T-cell (primary cell): ENCODE data around the gene SELENOM. TPM values are rescaled to one million over a fixed set of nuclear protein-coding genes. Genes with fewer than 3 reads are reported as not detected.

Source experiments
- ATAC-seq, 4 experiments: fragments of 200-7000 bp in 3 of 4; fragments of 150-1000 bp in 1 of 4; cut with Tn5 transposase; replicated peaks in 1 of 4; 1 replicate in 3 of 4; 2 replicates in 1 of 4; pipeline ENCODE4 v1.10.0; 2021; ENCODE audit warnings: moderate library complexity in 3 of 4, mild to moderate bottlenecking in 2 of 4, moderate number of reproducible peaks in 1 of 4
- CTCF ChIA-PET, 2 donors: fragments of 300-600 bp; sonication (Branson Sonifier 250); formaldehyde crosslinking; loops; one replicate each; lab custom pipeline; 2022; ENCODE audit warnings: antibody characterized with exemption in 2 of 2; lab: Charles Lee
- POLR2A ChIA-PET, 2 donors: fragments of 300-600 bp; sonication (Branson Sonifier 250); formaldehyde crosslinking; loops; one replicate each; lab custom pipeline; 2022; ENCODE audit warnings: antibody characterized with exemption in 2 of 2; lab: Charles Lee
- DNase-seq, 35 experiments: peaks; one replicate each; pipeline versions ENCODE4 v3.0.0 to v3.0.0-alpha.2; 2013 to 2023
- H3K27ac ChIP-seq: one replicate; pipeline ENCODE4 v1.5.1; 2013; ENCODE audit warnings: low read length
- H3K27me3 ChIP-seq, 2 experiments: replicated peaks in 1 of 2; 1 replicate in 1 of 2; 2 replicates in 1 of 2; pipeline versions ENCODE4 v1.6.1 to v1.7.0; 2013; ENCODE audit warnings: low read length in 1 of 2, mixed read lengths in 1 of 2; ENCODE audit not compliant: control insufficient read depth in 2 of 2, insufficient read depth in 2 of 2; ENCODE audit errors: extremely low read depth in 1 of 2
- H3K36me3 ChIP-seq, 2 donors: 1 replicate in 1 of 2; 2 replicates in 1 of 2; pipeline versions ENCODE4 v1.6.1 to v1.7.0; 2013; ENCODE audit warnings: low read length in 1 of 2; ENCODE audit not compliant: control insufficient read depth in 2 of 2, insufficient read depth in 1 of 2; ENCODE audit errors: extremely low read depth in 1 of 2
- H3K4me1 ChIP-seq, 2 experiments: 1 replicate in 1 of 2; 2 replicates in 1 of 2; pipeline versions ENCODE4 v1.6.1 to v1.7.0; 2013; ENCODE audit warnings: low read length in 2 of 2, mixed read lengths in 1 of 2; ENCODE audit not compliant: insufficient read depth in 2 of 2, control insufficient read depth in 1 of 2; ENCODE audit errors: extremely low read depth in 1 of 2
- H3K4me3 ChIP-seq, 2 donors: 1 replicate in 1 of 2; 2 replicates in 1 of 2; pipeline versions ENCODE4 v1.5.1 to v1.7.0; 2013; ENCODE audit warnings: mild to moderate bottlenecking in 2 of 2, low read length in 1 of 2, moderate library complexity in 1 of 2; ENCODE audit not compliant: control insufficient read depth in 1 of 2; ENCODE audit errors: extremely low read depth in 1 of 2
- H3K9me3 ChIP-seq: 2 replicates; pipeline ENCODE4 v1.7.0; 2013
- H3K27ac Mint-ChIP-seq, 2 donors: one replicate each; pipeline ENCODE4 v1.8.0; 2020 to 2021; ENCODE audit warnings: mild to moderate bottlenecking in 2 of 2, mixed read lengths in 2 of 2
- H3K27me3 Mint-ChIP-seq, 2 donors: one replicate each; pipeline ENCODE4 v1.8.0; 2021 to 2022; ENCODE audit warnings: mixed read lengths in 2 of 2
- H3K36me3 Mint-ChIP-seq: one replicate; pipeline ENCODE4 v1.8.0; 2021; ENCODE audit warnings: mixed read lengths
- H3K4me1 Mint-ChIP-seq, 3 donors: one replicate each; pipeline ENCODE4 v1.8.0; 2020 to 2022; ENCODE audit warnings: mixed read lengths in 3 of 3, mild to moderate bottlenecking in 1 of 3
- H3K4me3 Mint-ChIP-seq, 3 donors: one replicate each; pipeline ENCODE4 v1.8.0; 2020 to 2022; ENCODE audit warnings: mild to moderate bottlenecking in 3 of 3, mixed read lengths in 3 of 3, moderate library complexity in 3 of 3
- H3K9me3 Mint-ChIP-seq, 3 donors: one replicate each; pipeline ENCODE4 v1.8.0; 2020 to 2022; ENCODE audit warnings: mixed read lengths in 3 of 3
- WGBS: methylation state at CpG from one replicate; pipeline ENCODE4 v1.1.5; 2013; ENCODE audit warnings: missing lambda C conversion rate; ENCODE audit not compliant: insufficient coverage; 5-methylcytosine and 5-hydroxymethylcytosine counted together
- total RNA-seq, 35 experiments: library from RNA in 6 of 35; stranded (reverse) in 6 of 35; fragments of 120-200 nt in 1 of 35; gene quantifications; one replicate each; pipeline versions ENCODE4 v1.2.1 to v1.2.4 and lab custom pipeline; 2013 to 2026

The SELENOM gene
- total RNA-seq, 5 donors from 2014 or later (not counting 1 experiment from before 2014, with no cell fraction given): 46.4 to 67.8 (median 53.7) TPM

DNA sequence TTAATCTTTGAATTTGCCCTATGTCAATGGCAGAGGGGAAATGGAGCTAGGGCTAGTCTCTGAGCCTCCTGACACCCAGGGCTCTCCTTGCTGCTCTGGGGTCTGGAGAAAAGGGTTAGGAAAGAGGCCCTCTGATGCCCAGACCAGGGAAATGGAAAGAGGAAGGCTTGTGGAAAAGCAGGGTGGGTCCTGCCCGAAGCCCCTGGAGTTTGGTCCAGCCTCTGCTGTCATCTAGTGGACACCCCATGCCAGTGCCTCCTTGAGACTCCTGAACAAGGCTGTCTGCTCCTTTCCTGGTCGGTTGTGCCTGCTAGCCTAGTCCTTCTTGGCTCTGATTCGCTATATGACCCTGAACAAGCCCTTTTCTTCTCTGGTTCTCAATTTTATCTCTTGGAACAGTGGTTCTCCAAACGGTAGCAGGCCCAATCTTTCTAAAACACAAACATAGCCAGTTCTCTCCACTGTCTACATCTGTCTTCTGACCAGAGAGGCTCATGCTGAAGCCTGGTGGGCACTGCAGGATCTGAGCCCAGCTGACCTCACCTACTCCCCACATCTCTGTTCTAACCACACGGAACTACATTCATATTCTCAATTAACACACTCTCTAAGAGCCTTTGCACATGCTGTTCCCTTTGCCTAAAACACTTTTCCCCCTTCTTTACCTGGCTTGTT is 41.7 kb upstream of the SELENOM start:
- Histone ChIP-seq H3K36me3 (no peaks in the 10 kb centered on the region), H3K27ac (no peak overlapping the region), H3K27me3 (peaks cover 0 to 12% of the 10 kb centered on the region in 2 experiments), H3K4me3 (no peak overlapping the region), H3K9me3 (no peaks in the 10 kb centered on the region), H3K4me1 (no peaks in the 10 kb centered on the region)
- H3K36me3 Mint-ChIP-seq: no peaks in the 10 kb centered on the region
- DNase-seq (peak in 12 of 35 experiments; percentile 3 to 44 (median 12)), ATAC-seq (peak in 2 of 4 experiments; percentile 51 to 67)
- H3K4me1 Mint-ChIP-seq: no peaks in the 10 kb centered on the region
- no peak overlapping the region for H3K27ac Mint-ChIP-seq
- POLR2A ChIA-PET: no interaction called here
- CTCF ChIA-PET: interaction anchor here in 1 of 2 donors (0.6 to 0.7 kb wide), 2 partner anchors 33 to 58 kb away, joined by 3 read pairs; no protein-coding TSS in a partner anchor
- 16% methylated on average over 4 of the region's 5 CpGs for WGBS
- peaks cover 8 to 9% of the 10 kb centered on the region in 2 donors for H3K27me3 Mint-ChIP-seq
- H3K4me3 Mint-ChIP-seq: no peak overlapping the region
- peaks cover 0 to 9% (median 9%) of the 10 kb centered on the region in 3 donors for H3K9me3 Mint-ChIP-seq

DNA sequence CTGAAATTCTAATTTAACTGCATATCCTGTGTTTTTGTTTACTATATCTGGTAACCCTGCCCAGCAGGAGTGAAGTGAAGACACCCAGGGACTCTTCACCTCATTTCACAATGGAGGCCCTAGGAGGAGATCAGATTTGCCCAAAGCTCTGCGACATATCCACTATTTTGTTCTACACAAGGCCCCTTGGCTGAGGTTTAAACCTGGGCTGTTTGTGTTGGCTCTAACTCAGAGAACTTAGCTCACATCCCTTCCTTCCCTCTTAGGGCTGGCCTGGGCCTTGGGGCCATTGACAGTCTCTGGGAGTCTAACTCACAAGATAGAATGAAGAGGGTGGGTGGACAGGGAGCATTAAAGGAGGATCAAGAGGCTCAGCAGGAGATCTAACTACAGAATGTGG is 41.1 kb upstream of the SELENOM start:
- ATAC-seq (no peak), DNase-seq (no peak)
- H3K27me3 ChIP-seq: peaks cover 0 to 11% of the 10 kb centered on the region in 2 experiments
- no peaks in the 10 kb centered on the region for H3K36me3 ChIP-seq
- ChIA-PET POLR2A (no interaction called here), CTCF (interaction anchor here in 1 of 2 donors (0.6 to 0.7 kb wide), 2 partner anchors 33 to 59 kb away, joined by 3 read pairs; no protein-coding TSS in a partner anchor)
- H3K4me3 ChIP-seq: no peak overlapping the region
- H3K9me3 Mint-ChIP-seq: peaks cover 0 to 9% (median 9%) of the 10 kb centered on the region in 3 donors
- no peaks in the 10 kb centered on the region for H3K4me1 ChIP-seq
- no peak overlapping the region for H3K27ac Mint-ChIP-seq
- no peaks in the 10 kb centered on the region for H3K36me3 Mint-ChIP-seq
- no peaks in the 10 kb centered on the region for H3K4me1 Mint-ChIP-seq
- no peak overlapping the region for H3K27ac ChIP-seq
- peaks cover 8 to 9% of the 10 kb centered on the region in 2 donors for H3K27me3 Mint-ChIP-seq
- no peak overlapping the region for H3K4me3 Mint-ChIP-seq
- 100% methylated on average over 1 of the region's 1 CpG for WGBS
- no peaks in the 10 kb centered on the region for H3K9me3 ChIP-seq

DNA sequence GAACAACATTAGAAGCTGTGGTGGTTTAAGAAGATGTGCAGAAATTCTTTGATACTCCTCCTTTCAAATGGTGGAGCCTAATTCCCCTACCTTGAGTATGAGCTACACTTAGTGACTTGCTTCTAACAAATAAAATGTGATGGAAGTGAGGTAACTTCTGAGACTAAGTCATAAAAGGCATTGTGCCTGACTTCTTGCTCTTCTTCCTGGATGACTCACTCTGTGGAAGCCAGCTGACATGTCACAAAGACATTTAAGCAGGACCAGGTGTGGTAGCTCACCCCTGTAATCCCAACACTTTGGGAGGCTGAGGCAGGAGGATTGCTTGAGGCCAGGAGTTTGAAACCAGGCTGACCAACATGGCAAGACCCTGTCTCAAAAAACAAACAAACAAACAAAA is 36.9 kb upstream of the SELENOM start:
- Histone ChIP-seq H3K4me1 (no peaks in the 10 kb centered on the region), H3K4me3 (no peak overlapping the region), H3K27me3 (peaks cover 0 to 16% of the 10 kb centered on the region in 2 experiments), H3K27ac (no peak overlapping the region), H3K9me3 (no peaks in the 10 kb centered on the region), H3K36me3 (no peaks in the 10 kb centered on the region)
- DNase-seq: no peak
- H3K36me3 Mint-ChIP-seq: no peaks in the 10 kb centered on the region
- ATAC-seq: no peak
- CTCF ChIA-PET: interaction anchor here in 1 of 2 donors (0.6 kb wide), 1 partner anchor 88 kb away, joined by 9 read pairs; no protein-coding TSS in a partner anchor
- POLR2A ChIA-PET: no interaction called here
- peaks cover 0 to 9% (median 9%) of the 10 kb centered on the region in 3 donors for H3K9me3 Mint-ChIP-seq
- H3K4me3 Mint-ChIP-seq: no peak overlapping the region
- peaks cover 2 to 5% of the 10 kb centered on the region in 2 donors for H3K27me3 Mint-ChIP-seq
- H3K27ac Mint-ChIP-seq: no peak overlapping the region
- no peaks in the 10 kb centered on the region for H3K4me1 Mint-ChIP-seq

DNA sequence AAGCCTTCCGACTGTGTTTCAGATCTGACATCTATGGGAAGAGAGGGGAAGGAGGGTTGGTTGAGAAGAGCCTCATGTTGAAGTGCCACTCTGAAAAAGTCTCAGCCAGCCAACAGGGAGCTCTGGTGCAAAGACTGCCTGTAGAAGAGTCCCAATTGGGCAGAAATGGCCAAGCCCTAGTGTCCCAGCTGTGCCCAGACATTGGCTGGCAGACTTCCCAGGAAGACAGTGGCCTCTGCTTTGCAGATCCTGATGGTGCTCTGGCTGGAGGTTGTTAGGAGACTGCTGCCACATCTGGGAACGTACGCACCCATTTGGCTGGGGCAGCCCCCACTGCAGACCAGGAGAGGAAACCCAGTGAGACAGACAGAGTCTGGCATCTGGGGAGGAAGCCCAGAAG is 36.2 kb upstream of the SELENOM start:
- Histone ChIP-seq H3K9me3 (no peaks in the 10 kb centered on the region), H3K27me3 (peaks cover 0 to 18% of the 10 kb centered on the region in 2 experiments), H3K4me1 (no peaks in the 10 kb centered on the region), H3K4me3 (no peak overlapping the region), H3K36me3 (no peaks in the 10 kb centered on the region), H3K27ac (no peak overlapping the region)
- Mint-ChIP-seq H3K4me3 (no peak overlapping the region), H3K4me1 (no peaks in the 10 kb centered on the region), H3K36me3 (no peaks in the 10 kb centered on the region), H3K27me3 (peaks cover 2 to 4% of the 10 kb centered on the region in 2 donors), H3K27ac (no peak overlapping the region), H3K9me3 (peaks cover 0 to 9% (median 9%) of the 10 kb centered on the region in 3 donors)
- ChIA-PET CTCF (no interaction called here), POLR2A (no interaction called here)
- DNase-seq: no peak
- ATAC-seq: no peak
- 92% methylated on average over 3 of the region's 3 CpGs for WGBS

DNA sequence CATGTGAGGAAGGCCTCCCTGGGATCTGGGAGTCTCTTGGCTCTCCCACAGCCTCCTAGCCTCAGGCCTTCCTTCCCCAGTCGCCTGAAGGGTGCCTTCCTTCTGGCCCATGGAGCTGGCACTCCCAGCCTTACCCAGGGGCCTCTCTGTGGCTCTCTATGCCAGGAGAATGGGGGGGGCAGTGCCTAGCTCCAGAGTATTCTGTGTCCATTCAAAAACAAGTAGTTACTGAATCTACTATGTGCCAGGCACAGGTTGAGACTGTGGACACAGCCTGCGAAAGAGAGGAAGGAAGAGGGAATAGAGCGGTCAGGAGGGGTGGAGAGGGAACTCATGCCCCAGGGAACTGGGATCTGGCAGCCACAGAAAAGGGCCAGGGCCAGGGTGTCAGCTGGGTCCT is 35.7 kb upstream of the SELENOM start:
- no peak overlapping the region for H3K4me3 ChIP-seq
- no peaks in the 10 kb centered on the region for H3K36me3 ChIP-seq
- H3K9me3 ChIP-seq: no peaks in the 10 kb centered on the region
- no peak overlapping the region for H3K27ac ChIP-seq
- H3K4me1 ChIP-seq: no peaks in the 10 kb centered on the region
- no peak for ATAC-seq
- H3K27ac Mint-ChIP-seq: no peak overlapping the region
- ChIA-PET CTCF (no interaction called here), POLR2A (no interaction called here)
- no CpG with 5 or more reads among the region's 3 CpGs for WGBS
- no peak for DNase-seq
- no peaks in the 10 kb centered on the region for H3K4me1 Mint-ChIP-seq
- peaks cover 0 to 9% (median 9%) of the 10 kb centered on the region in 3 donors for H3K9me3 Mint-ChIP-seq
- H3K27me3 ChIP-seq: peaks cover 0 to 23% of the 10 kb centered on the region in 2 experiments
- H3K36me3 Mint-ChIP-seq: no peaks in the 10 kb centered on the region
- H3K4me3 Mint-ChIP-seq: no peak overlapping the region
- H3K27me3 Mint-ChIP-seq: peaks cover 4% of the 10 kb centered on the region in 2 donors

DNA sequence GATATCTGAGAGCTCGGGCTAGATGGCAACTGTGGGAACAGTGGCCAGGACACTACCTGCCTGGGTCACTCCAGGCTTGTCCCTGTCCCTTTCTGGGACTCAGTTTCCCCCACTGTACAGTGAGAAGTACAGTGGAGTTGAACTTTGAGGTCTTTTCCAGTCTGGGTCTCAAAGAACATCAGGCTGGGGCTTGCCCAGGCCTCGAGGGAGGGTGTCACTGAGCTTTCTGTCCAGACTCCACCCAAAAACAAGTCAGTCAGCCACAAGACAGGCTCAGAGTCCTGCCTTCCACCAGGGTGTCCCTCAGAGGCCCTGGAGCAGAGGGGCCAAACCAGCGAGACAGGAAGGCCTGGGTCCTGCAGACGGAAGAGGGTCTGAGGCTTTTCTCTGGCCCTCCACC is 34.9 kb upstream of the SELENOM start:
- Histone ChIP-seq H3K27me3 (peaks cover 0 to 24% of the 10 kb centered on the region in 2 experiments), H3K4me1 (no peaks in the 10 kb centered on the region), H3K36me3 (no peaks in the 10 kb centered on the region), H3K27ac (no peak overlapping the region), H3K9me3 (no peaks in the 10 kb centered on the region), H3K4me3 (no peak overlapping the region)
- 67% methylated on average over 2 of the region's 4 CpGs for WGBS
- Mint-ChIP-seq H3K4me1 (no peaks in the 10 kb centered on the region), H3K27me3 (peaks cover 4 to 5% of the 10 kb centered on the region in 2 donors), H3K9me3 (peaks cover 0 to 9% (median 8%) of the 10 kb centered on the region in 3 donors), H3K4me3 (no peak overlapping the region), H3K27ac (no peak overlapping the region), H3K36me3 (no peaks in the 10 kb centered on the region)
- no peak for ATAC-seq
- CTCF ChIA-PET: no interaction called here
- DNase-seq: no peak
- POLR2A ChIA-PET: no interaction called here
